SH-SY5Y (cell line): ENCODE measurements around the gene EEFSEC.

Experiments used
- GATA2 ChIP-seq: IDR thresholded peaks from 2 replicates; pipeline ENCODE4 v1.6.1; 2011; ENCODE audit warnings: mild to moderate bottlenecking, low read depth, low read length
- GATA3 ChIP-seq: IDR thresholded peaks from 2 replicates; pipeline ENCODE4 v1.6.1; 2011; ENCODE audit warnings: low read depth, mild to moderate bottlenecking, low read length, moderate library complexity

GRCh38 chr3:128338536-128339330 is 185.5 kb downstream of the EEFSEC start:
- TF ChIP-seq GATA3 (no peak), GATA2 (no peak)
